GM12878 (cell line): Measurements from ENCODE around the gene DMXL2. TPM values are rescaled to one million over a fixed set of nuclear protein-coding genes. Genes with fewer than 3 reads are reported as not detected.

Source experiments
- ATAC-seq: fragments of 200-7000 bp; cut with Tn5 transposase; 3 replicates; pipeline ENCODE4 v1.9.1; 2020; ENCODE audit warnings: mild to moderate bottlenecking, moderate library complexity
- BruUV-seq: library from RNA; stranded (reverse); fragments of 400-500 nt; replicated peaks from 2 replicates; lab custom pipeline; 2021; lab: Mats Ljungman, UMichigan
- CTCF ChIA-PET: fragments of 300-600 bp; sonication (Branson Sonifier 250); formaldehyde crosslinking; extraction: SDS; loops from one replicate; lab custom pipeline; 2021; ENCODE audit warnings: inconsistent platforms; lab: Yijun Ruan, JAX
- POLR2A ChIA-PET: fragments of 350-600 bp; formaldehyde crosslinking; extraction: SDS; loops from one replicate; lab custom pipeline; 2021; ENCODE audit warnings: inconsistent platforms; lab: Charles Lee
- RAD21 ChIA-PET: fragments of 300-600 bp; sonication (Branson Sonifier 250); formaldehyde crosslinking; loops from one replicate; lab custom pipeline; 2023; ENCODE audit warnings: antibody characterized with exemption; ENCODE audit not compliant: unreplicated experiment; lab: Charles Lee
- SMC1A ChIA-PET: fragments of 300-600 bp; sonication (Branson Sonifier 250); formaldehyde crosslinking; loops from one replicate; lab custom pipeline; 2023; ENCODE audit not compliant: unreplicated experiment, uncharacterized antibody; lab: Charles Lee
- DNase-seq: peaks from one replicate; pipeline ENCODE4 v3.0.0-alpha.2; 2011; ENCODE audit warnings: low read depth, low spot score
- FAIRE-seq: peaks from 3 replicates; lab custom pipeline; 2011; peaks lifted over from hg19 to GRCh38; lab: Jason Lieb, UNC
- H2AFZ ChIP-seq: 2 replicates; pipeline ENCODE4 v1.6.0; 2011; ENCODE audit warnings: low read depth, low read length, control low read depth; ENCODE audit not compliant: control insufficient read depth
- H3K27ac ChIP-seq: 2 replicates; pipeline ENCODE4 v1.5.1; 2011; ENCODE audit warnings: control low read depth; ENCODE audit not compliant: control insufficient read depth, insufficient read depth
- H3K27me3 ChIP-seq, 2 experiments: replicated peaks in 1 of 2; 2 replicates each; pipeline versions ENCODE4 v1.6.0 to v1.6.1; 2011; ENCODE audit warnings: low read length in 1 of 2; ENCODE audit not compliant: control insufficient read depth in 2 of 2, insufficient read depth in 2 of 2
- H3K36me3 ChIP-seq, 2 experiments: 2 replicates each; pipeline ENCODE4 v1.5.1; 2011; ENCODE audit warnings: low read length in 1 of 2; ENCODE audit not compliant: control insufficient read depth in 2 of 2, insufficient read depth in 2 of 2
- H3K4me1 ChIP-seq: 2 replicates; pipeline ENCODE4 v1.6.1; 2011; ENCODE audit warnings: mild to moderate bottlenecking, low read length, moderate library complexity, mixed read lengths; ENCODE audit not compliant: control insufficient read depth, insufficient read depth
- H3K4me2 ChIP-seq: 2 replicates; pipeline ENCODE4 v1.6.0; 2011; ENCODE audit warnings: control low read depth; ENCODE audit not compliant: control insufficient read depth, insufficient read depth
- H3K4me3 ChIP-seq: fragments of 200-600 bp; sonication (generic); 2 replicates; pipeline ENCODE4 v1.5.1; 2016
- H3K79me2 ChIP-seq: 2 replicates; pipeline ENCODE4 v1.6.0; 2011; ENCODE audit warnings: low read length; ENCODE audit not compliant: control insufficient read depth, insufficient read depth
- H3K9ac ChIP-seq: 2 replicates; pipeline ENCODE4 v1.8.0; 2011; ENCODE audit warnings: low read length, control low read depth, mixed read lengths; ENCODE audit not compliant: control insufficient read depth, insufficient read depth
- H3K9me3 ChIP-seq: replicated peaks from 3 replicates; pipeline ENCODE4 v1.5.1; 2011; ENCODE audit warnings: mild to moderate bottlenecking, low read length; ENCODE audit not compliant: control insufficient read depth, insufficient read depth
- H4K20me1 ChIP-seq: 2 replicates; pipeline ENCODE4 v1.6.0; 2011; ENCODE audit not compliant: control insufficient read depth, insufficient read depth
- BHLHE40 ChIP-seq, 2 experiments: fragments of 450-650 bp in 1 of 2; IDR thresholded peaks; 2 replicates each; pipeline ENCODE4 v1.6.1; 2011 to 2017; ENCODE audit warnings: low read depth in 2 of 2, borderline replicate concordance in 1 of 2, improper control_type of control experiment in 1 of 2, low read length in 1 of 2, mild to moderate bottlenecking in 1 of 2
- CTCF ChIP-seq, 3 experiments: IDR thresholded peaks in 2 of 3; conservative IDR thresholded peaks in 1 of 3; 2 replicates each; pipeline ENCODE4 v1.5.1; 2011; ENCODE audit warnings: low read depth in 3 of 3, low read length in 3 of 3, mild to moderate bottlenecking in 3 of 3, control low read depth in 2 of 3, moderate library complexity in 2 of 3, inconsistent platforms in 1 of 3, mixed read lengths in 1 of 3; ENCODE audit not compliant: control insufficient read depth in 2 of 3, insufficient read depth in 1 of 3; ENCODE audit errors: extremely low read depth in 1 of 3
- E2F4 ChIP-seq: IDR thresholded peaks from 2 replicates; pipeline ENCODE4 v1.6.1; 2012; ENCODE audit warnings: low read depth, low read length, improper control_type of control experiment
- ELK1 ChIP-seq: IDR thresholded peaks from 2 replicates; pipeline ENCODE4 v1.6.1; 2012; ENCODE audit warnings: low read depth, low read length, improper control_type of control experiment
- ESRRA ChIP-seq: IDR thresholded peaks from 2 replicates; pipeline ENCODE4 v1.6.1; 2012; ENCODE audit warnings: mild to moderate bottlenecking, low read length, improper control_type of control experiment
- KDM1A ChIP-seq: fragments of 200-600 bp; sonication (generic); IDR thresholded peaks from 2 replicates; pipeline ENCODE4 v1.6.1; 2016; ENCODE audit warnings: borderline replicate concordance
- POLR2A ChIP-seq: IDR thresholded peaks from 2 replicates; pipeline ENCODE4 v1.6.1; 2011; ENCODE audit warnings: low read depth, mild to moderate bottlenecking, low read length
- RB1 ChIP-seq: fragments of 450-650 bp; formaldehyde crosslinking; IDR thresholded peaks from 2 replicates; pipeline ENCODE4 v1.6.1; 2017; ENCODE audit warnings: mild to moderate bottlenecking, borderline replicate concordance
- SMAD5 ChIP-seq: IDR thresholded peaks from 2 replicates; pipeline ENCODE4 v1.6.1; 2016; ENCODE audit warnings: antibody characterized with exemption, low read depth
- TCF12 ChIP-seq: IDR thresholded peaks from 2 replicates; pipeline ENCODE4 v1.6.1; 2011; ENCODE audit warnings: low read depth, mild to moderate bottlenecking, low read length
- TCF3 ChIP-seq: IDR thresholded peaks from 2 replicates; pipeline ENCODE4 v1.6.1; 2012; ENCODE audit warnings: low read depth, mild to moderate bottlenecking, low read length, borderline replicate concordance; ENCODE audit not compliant: insufficient read depth
- ZNF217 ChIP-seq: fragments of 450-650 bp; IDR thresholded peaks from 2 replicates; pipeline ENCODE4 v1.6.1; 2017; ENCODE audit warnings: antibody characterized with exemption, mild to moderate bottlenecking
- WGBS: methylation state at CpG from one replicate; pipeline ENCODE4 v1.1.6; 2016; ENCODE audit warnings: low lambda C conversion rate; ENCODE audit not compliant: insufficient replicate concordance, insufficient coverage; ENCODE audit errors: missing lambda C conversion rate; 5-methylcytosine and 5-hydroxymethylcytosine counted together
- in situ Hi-C: fragments of 300-500 bp; cut with MboI; formaldehyde crosslinking; loops from 9 replicates; pipeline ENCODE4 v1.14.3; 2018; ENCODE audit warnings: mixed read lengths
- intact Hi-C: fragments of 100-400 bp; cut with micrococcal nuclease; formaldehyde crosslinking; loops from one replicate; pipeline ENCODE4 v1.14.2; 2022; ENCODE audit not compliant: unreplicated experiment
- polyA plus RNA-seq, 11 experiments: library from polyadenylated mRNA; depleted of rRNA in 4 of 11; unstranded in 6 of 11; stranded (reverse) in 5 of 11; fragments of >200 nt; fragmentation: Nextera tagmentation in 4 of 11; fragmentation: Illumina TruSeq in 1 of 11; extraction: Ambion mirVana in 4 of 11; extraction: Trizol in 1 of 11; gene quantifications; 1 replicate in 1 of 11; 2 replicates in 10 of 11; pipeline versions ENCODE4 v1.2.1 to v1.2.3, GENCODE V29; 2011 to 2016; ENCODE audit warnings: inconsistent platforms in 2 of 11, missing spikeins in 2 of 11, low read depth in 1 of 11
- total RNA-seq, 4 experiments: library from RNA; depleted of rRNA in 3 of 4; stranded (reverse); fragments of >200 nt in 3 of 4; fragmentation: Illumina TruSeq in 1 of 4; extraction: Trizol in 1 of 4; gene quantifications; 2 replicates each; pipeline versions ENCODE4 v1.2.1 to v1.2.3, GENCODE V29; 2013 to 2021
- TF ChIP-seq, protein P1 (sequence below): fragments of 450-650 bp; IDR thresholded peaks from 2 replicates; pipeline ENCODE4 v1.6.1; 2014; ENCODE audit warnings: mild to moderate bottlenecking

Gene DMXL2
- total and polyA plus RNA-seq, 10 of the 15 experiments (the other 5 are each of a cell fraction or from before 2014, with no cell fraction given): 8.5 to 32.1 (median 22.0) TPM

DNA sequence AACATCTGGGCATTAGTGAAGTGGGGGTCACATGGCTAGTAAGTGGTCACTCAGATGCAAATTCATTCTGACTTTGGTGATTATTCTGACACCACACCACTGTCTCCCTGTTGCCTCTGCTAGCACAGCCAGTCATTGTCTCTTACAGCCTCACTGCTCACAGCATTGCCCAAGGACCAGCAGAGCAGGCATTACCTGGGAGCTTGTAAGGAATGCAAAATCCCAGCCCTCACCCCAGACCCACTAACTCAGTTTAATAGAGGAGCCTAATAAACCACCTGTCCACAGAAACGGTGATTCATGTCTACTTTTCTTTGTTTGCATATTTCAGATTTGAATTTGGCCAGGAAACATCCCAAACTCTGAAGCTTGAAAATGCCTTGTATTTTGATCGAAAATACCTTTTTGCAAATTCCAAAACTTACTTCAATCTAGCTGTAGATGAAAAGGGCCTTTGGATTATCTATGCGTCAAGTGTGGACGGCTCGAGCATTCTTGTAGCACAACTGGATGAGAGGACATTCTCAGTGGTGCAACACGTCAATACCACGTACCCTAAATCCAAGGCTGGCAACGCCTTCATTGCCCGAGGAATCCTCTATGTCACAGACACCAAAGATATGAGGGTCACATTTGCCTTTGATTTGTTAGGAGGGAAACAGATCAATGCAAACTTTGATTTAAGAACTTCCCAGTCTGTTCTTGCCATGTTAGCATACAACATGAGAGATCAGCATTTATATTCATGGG, 218.4 kb downstream of the DMXL2 start:
- SMC1A ChIA-PET: no interaction called here
- POLR2A ChIA-PET: no interaction called here
- RAD21 ChIA-PET: no interaction called here
- 58% methylated on average over 9 of the region's 9 CpGs for WGBS
- Histone ChIP-seq H3K9ac (no peak overlapping the region), H3K4me3 (no peak overlapping the region), H3K9me3 (no peaks in the 10 kb centered on the region), H3K27me3 (peaks cover 2 to 3% of the 10 kb centered on the region in 2 experiments; a peak in 3 of 4 replicates), H4K20me1 (no peaks in the 10 kb centered on the region; the same call in 1 of the 2 replicates), H3K4me2 (no peak overlapping the region), H3K27ac (no peak overlapping the region), H3K4me1 (no peaks in the 10 kb centered on the region), H3K79me2 (no peaks in the 10 kb centered on the region), H3K36me3 (no peaks in the 10 kb centered on the region), H2AFZ (no peak overlapping the region)
- intact Hi-C loops (loop anchor here (1.0 kb wide), 1 partner anchor 123 kb away; no protein-coding TSS in a partner anchor), in situ Hi-C loops (no loop called here)
- FAIRE-seq (no peak), DNase-seq (no peak), ATAC-seq (no peak)
- CTCF ChIA-PET: interaction anchor here (0.8 to 3.9 kb wide), 10 partner anchors 7 to 241 kb away, joined by 3 to 20 read pairs (median 6); no protein-coding TSS in a partner anchor
- no TSS peak for BruUV-seq
- TF ChIP-seq, protein P1, sequence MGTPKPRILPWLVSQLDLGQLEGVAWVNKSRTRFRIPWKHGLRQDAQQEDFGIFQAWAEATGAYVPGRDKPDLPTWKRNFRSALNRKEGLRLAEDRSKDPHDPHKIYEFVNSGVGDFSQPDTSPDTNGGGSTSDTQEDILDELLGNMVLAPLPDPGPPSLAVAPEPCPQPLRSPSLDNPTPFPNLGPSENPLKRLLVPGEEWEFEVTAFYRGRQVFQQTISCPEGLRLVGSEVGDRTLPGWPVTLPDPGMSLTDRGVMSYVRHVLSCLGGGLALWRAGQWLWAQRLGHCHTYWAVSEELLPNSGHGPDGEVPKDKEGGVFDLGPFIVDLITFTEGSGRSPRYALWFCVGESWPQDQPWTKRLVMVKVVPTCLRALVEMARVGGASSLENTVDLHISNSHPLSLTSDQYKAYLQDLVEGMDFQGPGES: no peak
- no peak for TF ChIP-seq BHLHE40 (IDR thresholded peaks at IDR 0.05; ENCODE audit: borderline replicate concordance in 1 of 2, low read depth in 2 of 2, low read length in 1 of 2)
- TF ChIP-seq E2F4: no peak
- TF ChIP-seq RB1: no peak
- TF ChIP-seq CTCF (IDR thresholded peaks at IDR 0.05 in 2 of 3, conservative IDR thresholded peaks at IDR 0.05 in 1 of 3; ENCODE audit: control insufficient read depth in 2 of 3, extremely low read depth in 1 of 3, insufficient read depth in 1 of 3, low read depth in 3 of 3, low read length in 3 of 3): no peak
- TF ChIP-seq ELK1: no peak
- no peak for TF ChIP-seq ZNF217
- TF ChIP-seq TCF3: no peak
- TF ChIP-seq TCF12: no peak
- TF ChIP-seq KDM1A: no peak
- TF ChIP-seq SMAD5: no peak
- no peak for TF ChIP-seq POLR2A
- no peak for TF ChIP-seq ESRRA
